GM19043 (cell line): ENCODE measurements around the gene GPR153.

ENCODE experiments used
- ATAC-seq: cut with Tn5 transposase; IDR thresholded peaks from one replicate; pipeline ENCODE4 v1.9.1; 2021; ENCODE audit warnings: low read depth; ENCODE audit not compliant: unreplicated experiment

GPR153 gene

GRCh38 chr1:6251233-6251632 lies 9.7 kb downstream of the GPR153 start:
- no peak for ATAC-seq

GRCh38 chr1:6249739-6250689 lies 10.9 kb downstream of the GPR153 start:
- ATAC-seq, result no peak

GRCh38 chr1:6248932-6249738 lies 11.8 kb downstream of the GPR153 start:
- ATAC-seq, result no peak

GRCh38 chr1:6248161-6248776 lies 12.6 kb downstream of the GPR153 start:
- ATAC-seq, result no peak

- no peak for ATAC-seq
These were observed 13.2 kb downstream of the GPR153 start for GRCh38 chr1:6247651-6248050.

GRCh38 chr1:6246497-6247467 lies 14.1 kb downstream of the GPR153 start:
- no peak for ATAC-seq

- no peak for ATAC-seq
These were observed 14.9 kb downstream of the GPR153 start for GRCh38 chr1:6245869-6246496.

- peak; percentile 49 for ATAC-seq
These were observed 15.6 kb downstream of the GPR153 start for GRCh38 chr1:6245086-6245868.

GRCh38 chr1:6244401-6245049 lies 16.4 kb downstream of the GPR153 start:
- ATAC-seq, result no peak

GRCh38 chr1:6243993-6244392 lies 16.9 kb downstream of the GPR153 start, which contains the start of gene HES3:
Gene HES3 (plus strand): TSS chr1:6244179. CDS start chr1:6244366, 187 bp downstream.
- no peak for ATAC-seq

- ATAC-seq, result no peak
These were observed 17.7 kb downstream of the GPR153 start for GRCh38 chr1:6243053-6243834.

GRCh38 chr1:6241887-6242740 lies 18.8 kb downstream of the GPR153 start:
- no peak for ATAC-seq

GRCh38 chr1:6241107-6241886 lies 19.6 kb downstream of the GPR153 start:
- ATAC-seq, result no peak

- ATAC-seq, result no peak
These were observed 20.7 kb downstream of the GPR153 start for GRCh38 chr1:6239950-6240768.

- ATAC-seq, result no peak
These were observed 21.6 kb downstream of the GPR153 start for GRCh38 chr1:6239213-6239752.
